Measurements from ENCODE around the gene BACH1. TPM values are rescaled to one million over a fixed set of nuclear protein-coding genes. Genes with fewer than 3 reads are reported as not detected.

BACH1 gene
- polyA plus RNA-seq, 3 donors: 41.5 to 47.3 (median 42.8) TPM

DNA sequence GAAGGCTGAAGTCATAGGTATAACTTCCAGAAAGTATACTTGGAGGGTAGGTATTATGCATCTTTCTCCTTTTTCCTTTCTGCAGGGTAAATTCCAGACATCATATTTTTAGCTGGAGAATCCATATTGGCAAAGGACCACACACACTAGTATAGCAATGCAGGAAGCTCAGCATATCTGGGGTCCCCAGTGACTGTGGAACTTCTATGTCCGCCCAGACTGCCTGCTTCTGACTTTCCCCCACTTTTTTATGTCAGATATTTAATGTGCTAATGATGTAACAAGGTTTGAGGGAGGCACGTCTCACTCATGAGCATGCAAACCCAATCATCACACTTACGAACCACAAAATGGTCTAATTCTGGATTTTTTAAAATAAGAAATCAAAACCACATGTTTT, 90.4 kb downstream of the BACH1 start:
- no peak for DNase-seq (ENCODE audit: extremely low read depth in 1 of 11, low read depth in 9 of 11, low spot score in 4 of 11)

DNA sequence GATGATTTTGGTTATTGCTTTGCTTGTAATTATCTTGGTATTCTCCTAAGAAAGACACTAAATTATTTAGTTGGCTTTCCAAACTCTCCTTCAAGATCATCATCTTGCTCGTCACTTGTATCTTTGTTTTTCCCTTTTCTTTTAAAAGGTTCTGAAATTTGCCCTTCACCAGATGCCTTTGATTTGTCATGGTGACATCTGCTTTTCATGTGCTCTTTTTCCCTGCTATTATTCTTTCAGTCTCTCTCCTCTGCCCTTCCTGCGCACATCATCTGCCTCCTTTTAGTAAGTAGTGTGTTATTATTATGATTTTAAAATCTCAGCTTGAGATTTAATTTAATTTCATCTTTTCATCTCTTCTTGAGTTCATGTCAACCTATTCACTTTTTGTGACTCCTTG, 92.1 kb downstream of the BACH1 start:
- DNase-seq (ENCODE audit: extremely low read depth in 1 of 11, low read depth in 9 of 11, low spot score in 4 of 11): no peak

DNA sequence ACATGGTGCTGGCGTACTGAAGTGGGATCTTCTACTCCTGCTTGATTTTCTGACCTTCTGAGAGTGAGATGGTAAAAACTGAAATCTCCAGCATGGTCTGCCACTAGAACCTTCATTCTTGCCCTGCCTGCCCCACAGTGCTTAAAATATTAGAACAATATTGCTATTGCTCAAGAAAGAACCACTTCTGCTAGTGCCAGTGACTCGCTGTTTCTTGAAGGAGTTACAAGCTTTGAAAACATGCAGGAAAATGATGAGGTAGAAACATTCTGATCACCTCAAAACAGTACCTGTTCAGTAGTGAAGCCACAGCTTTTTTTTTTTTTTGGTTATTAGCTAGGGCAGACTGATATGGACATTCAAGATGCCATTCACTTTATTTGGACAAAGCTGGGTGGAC, 95.3 kb downstream of the BACH1 start:
- DNase-seq (ENCODE audit: extremely low read depth in 1 of 11, low read depth in 9 of 11, low spot score in 4 of 11): no peak

Other genes starting within 250 kb of the BACH1 start
- 100 to 1,000 TPM; 237 to 281 (median 243) TPM for gene CCT8, start 225.3 kb upstream of the BACH1 start, polyA plus RNA-seq (ENCODE audit: insufficient read length in 3 of 3)
- 1 to 10 TPM; 4.2 to 7.7 (median 6.6) TPM for gene MAP3K7CL, start 168.3 kb upstream of the BACH1 start, polyA plus RNA-seq (ENCODE audit: insufficient read length in 3 of 3)